ENCODE results near the gene ZNF438.

GRCh38 chr10:31063841-31064240, 32.2 kb upstream of the ZNF438 start:
- no peak for TF ChIP-seq CTCF (IDR thresholded peaks at IDR 0.05; ENCODE audit: insufficient read depth, low read length)
- TF ChIP-seq POLR2AphosphoS5 (IDR thresholded peaks at IDR 0.05; ENCODE audit: low read depth), result no peak
- TF ChIP-seq GABPA (IDR thresholded peaks at IDR 0.05; ENCODE audit: low read depth), result no peak
- TF ChIP-seq, protein P1, sequence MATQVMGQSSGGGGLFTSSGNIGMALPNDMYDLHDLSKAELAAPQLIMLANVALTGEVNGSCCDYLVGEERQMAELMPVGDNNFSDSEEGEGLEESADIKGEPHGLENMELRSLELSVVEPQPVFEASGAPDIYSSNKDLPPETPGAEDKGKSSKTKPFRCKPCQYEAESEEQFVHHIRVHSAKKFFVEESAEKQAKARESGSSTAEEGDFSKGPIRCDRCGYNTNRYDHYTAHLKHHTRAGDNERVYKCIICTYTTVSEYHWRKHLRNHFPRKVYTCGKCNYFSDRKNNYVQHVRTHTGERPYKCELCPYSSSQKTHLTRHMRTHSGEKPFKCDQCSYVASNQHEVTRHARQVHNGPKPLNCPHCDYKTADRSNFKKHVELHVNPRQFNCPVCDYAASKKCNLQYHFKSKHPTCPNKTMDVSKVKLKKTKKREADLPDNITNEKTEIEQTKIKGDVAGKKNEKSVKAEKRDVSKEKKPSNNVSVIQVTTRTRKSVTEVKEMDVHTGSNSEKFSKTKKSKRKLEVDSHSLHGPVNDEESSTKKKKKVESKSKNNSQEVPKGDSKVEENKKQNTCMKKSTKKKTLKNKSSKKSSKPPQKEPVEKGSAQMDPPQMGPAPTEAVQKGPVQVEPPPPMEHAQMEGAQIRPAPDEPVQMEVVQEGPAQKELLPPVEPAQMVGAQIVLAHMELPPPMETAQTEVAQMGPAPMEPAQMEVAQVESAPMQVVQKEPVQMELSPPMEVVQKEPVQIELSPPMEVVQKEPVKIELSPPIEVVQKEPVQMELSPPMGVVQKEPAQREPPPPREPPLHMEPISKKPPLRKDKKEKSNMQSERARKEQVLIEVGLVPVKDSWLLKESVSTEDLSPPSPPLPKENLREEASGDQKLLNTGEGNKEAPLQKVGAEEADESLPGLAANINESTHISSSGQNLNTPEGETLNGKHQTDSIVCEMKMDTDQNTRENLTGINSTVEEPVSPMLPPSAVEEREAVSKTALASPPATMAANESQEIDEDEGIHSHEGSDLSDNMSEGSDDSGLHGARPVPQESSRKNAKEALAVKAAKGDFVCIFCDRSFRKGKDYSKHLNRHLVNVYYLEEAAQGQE (IDR thresholded peaks at IDR 0.05; ENCODE audit: insufficient replicate concordance, low read depth), result no peak
